ENCODE measurements around the gene TASP1. TPM values are rescaled to one million over a fixed set of nuclear protein-coding genes. Genes with fewer than 3 reads are reported as not detected.
"Not testable (repeated sequence)": the region's sequence is repeated elsewhere in the genome, so short reads cannot be mapped to it uniquely, and the experiment has no call there.

Gene TASP1, protein sequence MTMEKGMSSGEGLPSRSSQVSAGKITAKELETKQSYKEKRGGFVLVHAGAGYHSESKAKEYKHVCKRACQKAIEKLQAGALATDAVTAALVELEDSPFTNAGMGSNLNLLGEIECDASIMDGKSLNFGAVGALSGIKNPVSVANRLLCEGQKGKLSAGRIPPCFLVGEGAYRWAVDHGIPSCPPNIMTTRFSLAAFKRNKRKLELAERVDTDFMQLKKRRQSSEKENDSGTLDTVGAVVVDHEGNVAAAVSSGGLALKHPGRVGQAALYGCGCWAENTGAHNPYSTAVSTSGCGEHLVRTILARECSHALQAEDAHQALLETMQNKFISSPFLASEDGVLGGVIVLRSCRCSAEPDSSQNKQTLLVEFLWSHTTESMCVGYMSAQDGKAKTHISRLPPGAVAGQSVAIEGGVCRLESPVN
- 5.3 and 9.2 TPM in 2 replicates for total RNA-seq (2014; rRNA removed; shearing (Covaris generic))

DNA sequence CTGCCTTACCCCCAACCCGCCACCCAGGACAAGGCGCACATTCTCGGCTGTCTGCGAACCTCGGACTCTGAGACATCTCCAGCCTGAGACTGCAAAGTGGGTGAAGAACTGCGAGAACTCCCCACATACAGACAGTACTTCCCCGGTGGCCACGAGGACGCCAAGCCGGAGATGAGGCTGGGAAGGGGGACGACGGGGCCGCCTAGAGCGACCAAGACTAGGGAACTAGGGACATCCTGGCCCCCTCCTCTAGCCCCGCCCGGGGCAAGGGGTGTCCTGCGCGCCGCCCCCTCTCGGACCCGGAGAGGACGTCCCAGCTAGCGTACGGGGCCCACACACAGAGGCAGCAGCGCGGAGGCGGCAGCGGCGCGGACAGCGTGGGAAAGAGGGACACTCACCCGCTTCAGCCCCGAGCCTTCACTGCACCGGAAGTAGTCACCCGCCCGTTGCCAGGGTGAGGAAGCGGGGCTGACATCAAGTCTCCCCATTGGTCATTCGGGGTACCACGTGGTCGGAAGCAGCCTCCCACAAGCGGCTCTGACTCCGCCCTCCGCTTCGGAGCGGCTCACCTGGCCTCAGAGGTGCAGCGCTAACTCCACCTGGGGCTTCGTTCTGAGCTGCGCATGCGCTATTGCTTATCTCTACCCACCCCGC, at the start of gene TASP1:
Gene TASP1 (minus strand): TSS at position 437 of the 654 bp plus-strand sequence. CDS start 8,854 bp downstream, outside the sequence.
- in situ Hi-C loops (cut with HindIII; ENCODE audit: low sequenced_read_pairs) = no loop called here
- DNase-seq (ENCODE audit: low spot score) = peak; percentile 96

DNA sequence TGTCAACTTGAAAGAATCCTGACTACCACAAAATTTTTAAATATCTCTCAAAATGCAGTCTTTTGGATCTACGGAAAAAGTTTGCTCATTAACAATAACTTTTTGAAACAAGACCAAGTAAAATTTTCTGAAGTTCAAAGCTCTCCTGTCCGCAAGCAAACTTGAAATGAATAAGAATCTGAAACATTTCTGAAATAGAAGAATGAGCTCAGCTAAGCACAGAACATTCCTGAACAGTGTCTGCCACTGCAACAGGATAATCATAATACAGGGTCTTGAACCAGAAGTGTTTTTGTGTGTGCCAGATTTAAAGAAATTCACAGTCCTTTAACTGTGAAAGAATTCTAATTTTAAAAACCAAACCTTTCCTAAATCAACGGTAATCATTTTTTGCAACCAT, 49.1 kb upstream of the TASP1 start:
- in situ Hi-C loops (cut with HindIII; ENCODE audit: low sequenced_read_pairs) = no loop called here
- DNase-seq (ENCODE audit: low spot score) = no peak

DNA sequence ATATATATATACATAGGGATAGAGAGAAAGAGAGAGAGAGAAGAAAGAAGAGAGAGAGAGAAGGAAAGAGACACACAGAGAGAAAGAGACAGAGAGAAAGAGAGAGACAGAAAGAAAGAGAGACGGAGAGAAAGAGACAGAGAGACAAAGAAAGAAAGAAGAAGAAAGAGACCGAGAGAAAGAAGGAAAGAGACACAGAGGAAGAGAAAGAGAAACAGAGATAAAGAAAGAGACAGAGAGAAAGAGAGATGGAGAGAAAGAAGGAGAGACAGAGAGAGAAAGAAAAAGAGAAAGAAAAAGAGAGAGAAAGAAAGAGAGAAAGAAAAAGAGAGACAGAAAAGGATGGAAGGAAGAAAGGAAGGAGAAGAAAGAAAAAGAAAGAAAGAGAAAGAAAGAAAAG, 46.9 kb upstream of the TASP1 start:
- in situ Hi-C loops (cut with HindIII; ENCODE audit: low sequenced_read_pairs) = no loop called here
- DNase-seq (ENCODE audit: low spot score) = no peak

DNA sequence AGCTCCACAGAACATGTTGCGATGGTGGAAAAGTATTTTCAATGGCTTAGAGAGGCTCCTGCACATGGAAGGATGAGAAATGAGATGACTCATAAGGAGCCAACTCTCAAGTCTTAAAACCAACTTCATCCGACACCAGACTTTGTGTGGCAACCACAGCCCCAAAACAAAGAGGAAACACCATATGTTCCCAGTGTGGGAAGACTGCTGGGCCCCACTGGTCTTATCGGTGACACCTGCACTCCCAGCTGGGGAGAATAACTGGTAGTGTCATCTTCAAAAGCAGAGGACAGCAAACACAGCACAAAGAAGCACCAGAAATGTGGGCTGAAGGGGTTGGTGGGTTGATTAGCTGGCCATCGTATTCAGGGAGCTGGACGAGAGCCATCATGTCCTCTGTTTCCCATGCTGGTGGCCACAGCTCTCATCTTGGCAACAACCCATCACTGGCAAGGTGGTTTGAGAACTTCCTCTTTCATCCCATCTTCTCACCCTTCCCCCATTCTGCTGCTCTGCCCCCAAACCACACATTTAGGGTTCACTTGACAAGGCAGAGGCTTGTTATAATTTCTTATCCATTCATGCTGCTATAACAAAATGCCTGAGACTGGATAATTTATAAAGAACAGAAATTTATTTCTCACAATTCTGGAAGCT, 46.0 kb upstream of the TASP1 start:
- in situ Hi-C loops (cut with HindIII; ENCODE audit: low sequenced_read_pairs) = no loop called here
- DNase-seq (ENCODE audit: low spot score) = no peak

DNA sequence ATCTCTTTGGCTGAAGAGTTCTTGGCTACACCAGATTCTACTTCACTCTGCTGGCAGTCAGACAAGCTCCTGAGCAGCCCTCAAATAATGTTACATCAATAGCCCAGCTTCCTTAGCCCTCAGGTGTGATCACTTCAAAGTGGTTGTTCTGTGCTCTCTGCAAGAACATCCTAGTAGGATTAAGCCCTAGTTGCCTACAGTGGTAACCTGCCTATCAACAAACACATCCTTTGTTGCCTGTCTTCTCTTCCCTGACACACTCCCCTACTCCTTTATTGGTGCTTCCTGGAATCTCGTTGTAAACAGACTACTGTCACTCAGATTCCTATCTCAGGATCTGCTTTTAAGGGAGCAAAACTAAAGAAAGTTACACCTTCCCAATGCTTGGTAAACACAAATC, 45.1 kb upstream of the TASP1 start:
- in situ Hi-C loops (cut with HindIII; ENCODE audit: low sequenced_read_pairs) = no loop called here
- no peak for DNase-seq (ENCODE audit: low spot score)

DNA sequence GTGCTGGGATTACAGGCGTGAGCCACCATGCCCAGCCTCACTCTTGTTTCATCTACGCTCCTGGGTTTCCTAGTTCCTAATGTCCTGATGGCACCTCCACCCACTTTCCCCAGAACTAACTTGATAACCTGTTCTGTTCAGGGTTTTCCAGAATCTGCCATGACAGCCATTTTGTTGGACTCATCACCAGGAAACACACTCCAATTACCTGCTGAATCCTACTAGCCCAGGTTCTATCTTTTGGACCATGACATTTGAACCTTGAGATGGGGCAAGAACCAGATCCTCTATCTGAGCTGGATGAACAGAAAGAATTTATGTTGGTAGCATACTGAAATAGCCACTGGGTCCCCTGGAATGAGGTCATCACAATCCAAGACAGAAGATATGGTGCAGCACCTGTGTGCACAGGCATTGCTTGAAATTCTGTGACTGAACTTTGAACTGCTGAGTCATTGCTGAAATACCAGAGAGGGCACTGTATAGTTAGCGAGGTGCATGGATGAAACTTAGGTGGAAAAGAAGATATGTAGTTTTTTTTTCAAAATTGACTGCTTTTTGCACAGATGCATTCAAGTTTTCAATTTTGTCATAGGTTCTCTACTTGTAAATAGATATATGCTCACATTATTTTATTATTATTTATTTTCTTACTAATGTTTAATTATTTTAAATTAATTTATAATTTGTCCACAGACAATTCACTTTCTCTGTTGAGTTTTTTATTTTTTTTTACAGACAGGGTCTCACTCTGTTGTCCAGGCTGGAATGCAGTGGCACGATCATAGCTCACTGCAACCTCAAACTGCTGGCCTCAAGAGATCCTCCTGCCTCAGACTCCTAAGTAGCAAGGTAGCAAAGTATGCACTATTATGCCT, 42.8 kb upstream of the TASP1 start:
- in situ Hi-C loops (cut with HindIII; ENCODE audit: low sequenced_read_pairs) = no loop called here
- no peak for DNase-seq (ENCODE audit: low spot score)

DNA sequence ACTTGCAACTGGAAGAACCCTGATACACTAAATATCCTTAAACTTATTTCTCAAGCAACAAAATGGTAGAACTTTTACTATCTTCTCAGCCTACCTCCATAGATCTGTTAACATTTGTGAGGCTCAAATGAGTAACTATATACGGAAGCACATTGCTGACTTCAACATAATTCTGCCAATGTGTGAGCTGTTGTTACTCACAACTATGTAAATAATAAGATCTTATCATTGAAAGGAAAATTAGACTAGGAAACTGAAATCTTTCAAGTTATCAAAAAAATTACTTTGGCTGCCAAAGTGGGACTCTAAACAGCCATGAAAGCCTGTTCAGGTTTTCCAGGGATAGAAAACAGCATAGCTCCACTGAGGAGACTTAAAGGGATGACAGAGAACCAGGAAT, 40.2 kb upstream of the TASP1 start:
- in situ Hi-C loops (cut with HindIII; ENCODE audit: low sequenced_read_pairs) = no loop called here
- no peak for DNase-seq (ENCODE audit: low spot score)

DNA sequence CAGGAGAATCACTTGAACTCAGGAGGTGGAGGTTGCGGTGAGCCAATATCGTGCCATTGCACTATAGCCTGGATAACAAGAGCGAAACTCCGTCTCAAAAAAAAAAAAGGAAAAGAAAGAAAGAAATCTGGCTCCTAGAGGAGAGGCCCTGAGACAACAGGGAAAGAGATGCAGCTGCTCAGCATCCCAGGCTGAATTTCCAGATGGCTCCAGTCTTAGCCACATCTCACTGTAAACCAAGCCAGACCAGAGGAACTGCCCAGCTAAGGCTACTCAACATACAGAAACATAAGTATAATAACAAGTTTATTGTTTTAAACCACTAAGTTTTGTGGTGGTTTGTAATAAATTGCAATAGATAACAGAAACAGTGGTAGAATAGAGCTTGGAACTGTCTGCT, 38.5 kb upstream of the TASP1 start:
- in situ Hi-C loops (cut with HindIII; ENCODE audit: low sequenced_read_pairs) = no loop called here
- DNase-seq (ENCODE audit: low spot score) = no peak

DNA sequence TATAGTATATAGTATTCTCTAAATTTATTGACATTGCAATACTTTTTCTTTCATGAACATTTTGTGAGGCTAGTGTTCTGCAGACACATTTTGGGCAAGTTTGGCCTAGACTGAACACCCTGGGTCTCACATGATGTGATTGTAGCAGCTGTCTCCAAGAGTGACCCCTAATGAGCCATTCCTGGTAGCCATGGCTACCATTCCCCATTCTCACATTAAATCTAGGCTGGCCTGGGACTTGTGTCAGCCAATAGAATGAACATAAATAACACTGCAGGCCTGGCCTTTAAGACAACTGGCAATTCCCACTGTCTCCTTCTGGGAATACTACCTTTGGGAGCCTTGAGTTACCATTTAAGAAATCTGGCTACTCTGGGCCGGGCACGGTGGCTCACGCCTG, 38.0 kb upstream of the TASP1 start:
- in situ Hi-C loops (cut with HindIII; ENCODE audit: low sequenced_read_pairs) = no loop called here
- DNase-seq (ENCODE audit: low spot score) = no peak

DNA sequence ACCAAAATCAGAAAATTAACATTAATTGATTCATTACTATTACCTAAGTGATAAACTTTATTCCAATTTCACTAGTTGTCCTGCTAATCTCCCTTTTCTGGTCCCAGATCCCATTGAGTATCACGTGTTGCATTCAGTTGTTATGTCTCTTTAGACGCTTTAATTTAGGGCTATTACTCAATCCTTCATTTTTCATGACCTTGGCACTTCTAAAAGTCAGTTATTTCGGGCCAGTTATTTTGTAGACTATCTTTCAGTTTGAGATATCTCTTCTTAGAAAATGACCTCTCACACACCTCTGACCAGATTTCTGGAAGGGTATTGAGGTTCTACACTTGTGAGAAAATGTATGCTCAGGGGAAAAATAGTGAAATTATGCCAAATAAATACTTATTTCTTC, 34.0 kb upstream of the TASP1 start:
- in situ Hi-C loops (cut with HindIII; ENCODE audit: low sequenced_read_pairs) = no loop called here

DNA sequence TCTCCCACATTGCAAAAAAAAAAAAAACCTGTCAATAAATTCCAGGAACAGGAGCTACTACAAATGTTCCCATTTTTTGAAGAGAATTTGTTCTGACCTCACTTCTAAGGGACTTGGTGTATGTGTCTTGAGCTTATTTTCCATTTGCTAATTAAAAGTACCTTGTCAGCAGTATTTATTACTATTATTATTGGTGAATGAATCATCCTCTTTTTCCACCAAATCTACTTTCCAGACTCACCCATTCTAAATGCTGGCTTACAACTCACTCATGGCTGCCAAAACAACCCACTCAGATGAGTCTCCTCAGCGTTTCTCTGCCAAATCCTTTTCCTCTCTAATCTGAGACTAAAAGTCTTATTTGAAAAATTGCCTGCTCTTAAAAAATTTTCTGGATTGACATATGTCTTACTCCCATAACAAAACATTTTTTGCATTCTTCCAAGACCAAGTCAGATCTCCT, 33.2 kb upstream of the TASP1 start:
- in situ Hi-C loops (cut with HindIII; ENCODE audit: low sequenced_read_pairs) = no loop called here
- DNase-seq (ENCODE audit: low spot score) = no peak

More for the DNA sequence above, 34.0 kb upstream of the TASP1 start:
- DNase-seq (ENCODE audit: low spot score) = no peak

DNA sequence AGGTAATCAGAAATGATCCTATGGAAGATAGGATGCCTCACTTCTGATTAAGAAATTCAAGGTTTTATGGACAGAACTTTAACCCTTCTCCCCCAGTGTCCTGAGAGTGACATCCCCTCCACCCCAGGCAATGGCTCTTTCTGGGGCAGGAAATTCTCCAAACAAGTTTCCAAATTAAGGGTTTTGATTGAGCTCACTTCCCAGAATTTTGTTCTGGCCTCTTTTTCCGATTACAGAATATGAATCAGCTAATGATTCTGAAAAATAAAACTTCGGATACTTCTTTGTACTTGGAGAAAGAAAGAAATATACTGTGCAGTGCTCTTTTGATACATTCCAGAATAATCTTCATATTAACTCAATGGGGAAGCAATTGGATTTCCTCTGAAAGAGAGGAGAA, 32.8 kb upstream of the TASP1 start:
- in situ Hi-C loops (cut with HindIII; ENCODE audit: low sequenced_read_pairs) = no loop called here
- DNase-seq (ENCODE audit: low spot score) = no peak

DNA sequence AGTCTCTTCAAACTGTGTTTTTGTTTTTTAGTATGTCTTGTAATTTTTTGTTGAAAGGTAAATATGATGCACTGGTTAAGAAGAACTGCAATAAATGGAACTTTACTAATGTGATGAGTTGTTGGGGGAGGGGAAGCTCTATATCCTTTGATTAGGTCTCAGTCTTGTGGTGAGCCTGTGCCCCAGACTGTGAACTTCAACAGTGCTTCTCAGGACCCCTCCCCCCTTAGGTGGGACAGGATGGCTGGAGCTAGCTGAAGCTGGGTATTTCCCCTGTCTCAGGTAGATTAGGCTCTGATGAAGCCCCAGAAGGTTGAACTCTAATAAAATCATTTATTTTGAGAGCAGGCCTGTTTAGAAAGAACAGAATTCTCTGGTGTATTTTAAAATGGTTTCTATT, 31.4 kb upstream of the TASP1 start:
- in situ Hi-C loops (cut with HindIII; ENCODE audit: low sequenced_read_pairs) = no loop called here
- DNase-seq (ENCODE audit: low spot score) = no peak

DNA sequence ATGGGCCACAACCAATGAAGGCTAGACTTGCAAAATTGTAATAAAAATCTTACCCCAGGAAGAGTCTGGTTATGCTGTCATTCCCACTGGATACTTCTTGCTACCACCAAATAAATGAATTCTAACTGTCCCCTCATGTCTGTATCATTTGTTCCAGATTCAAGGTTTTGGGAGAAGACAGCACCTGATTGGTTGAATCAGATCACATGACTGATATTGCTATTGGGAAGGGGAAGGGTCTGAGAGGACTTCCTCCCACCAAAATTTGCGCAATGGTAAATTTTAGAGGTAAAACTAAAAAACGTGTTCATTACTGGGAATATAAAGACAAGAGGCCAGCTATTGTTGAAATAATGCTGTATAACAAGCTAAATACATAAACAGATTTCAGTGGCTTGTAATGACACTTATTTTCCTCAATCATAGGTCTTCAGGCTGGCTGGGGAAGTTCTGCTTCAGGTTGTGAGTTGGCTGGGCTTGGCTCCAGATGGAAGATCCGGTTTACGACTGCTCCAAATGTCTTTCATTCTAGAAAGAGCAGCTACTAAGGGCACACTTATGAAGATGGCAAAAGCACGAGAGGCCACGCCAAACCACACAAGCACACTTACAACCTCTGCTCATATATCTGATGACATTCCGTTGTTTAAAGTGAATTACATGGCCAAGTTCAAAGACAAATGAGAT, 27.1 kb upstream of the TASP1 start:
- in situ Hi-C loops (cut with HindIII; ENCODE audit: low sequenced_read_pairs) = no loop called here
- no peak for DNase-seq (ENCODE audit: low spot score)

DNA sequence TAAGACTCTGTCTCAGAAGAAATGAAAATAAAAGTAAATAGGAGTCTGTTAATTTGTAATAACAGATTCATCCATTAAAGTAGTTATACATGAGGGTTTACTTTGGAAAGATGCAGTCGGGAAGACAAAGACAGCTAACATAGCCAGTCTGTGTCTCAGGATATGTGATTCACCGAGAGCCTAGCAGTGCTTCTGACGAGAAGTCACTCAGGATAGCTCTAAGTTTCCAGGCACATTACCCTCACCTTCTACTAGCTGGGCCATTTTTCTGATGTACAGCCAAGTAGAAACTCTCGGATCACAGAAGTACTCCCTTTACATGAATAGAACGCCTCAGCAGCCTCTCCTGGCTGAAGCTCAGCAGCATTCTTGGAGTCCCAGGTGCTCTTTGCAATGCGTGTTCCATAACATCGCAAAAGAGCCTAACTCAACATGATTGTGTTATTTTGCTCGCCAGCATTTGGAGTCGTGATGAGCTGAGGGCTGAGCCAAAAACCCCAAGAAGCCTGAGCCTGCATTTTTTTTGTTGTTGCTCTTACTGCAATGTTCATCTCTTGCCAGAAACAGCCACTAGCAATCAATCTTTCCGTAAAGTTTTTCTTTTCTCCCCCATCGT, 22.4 kb upstream of the TASP1 start:
- in situ Hi-C loops (cut with HindIII; ENCODE audit: low sequenced_read_pairs) = no loop called here
- DNase-seq (ENCODE audit: low spot score) = no peak

DNA sequence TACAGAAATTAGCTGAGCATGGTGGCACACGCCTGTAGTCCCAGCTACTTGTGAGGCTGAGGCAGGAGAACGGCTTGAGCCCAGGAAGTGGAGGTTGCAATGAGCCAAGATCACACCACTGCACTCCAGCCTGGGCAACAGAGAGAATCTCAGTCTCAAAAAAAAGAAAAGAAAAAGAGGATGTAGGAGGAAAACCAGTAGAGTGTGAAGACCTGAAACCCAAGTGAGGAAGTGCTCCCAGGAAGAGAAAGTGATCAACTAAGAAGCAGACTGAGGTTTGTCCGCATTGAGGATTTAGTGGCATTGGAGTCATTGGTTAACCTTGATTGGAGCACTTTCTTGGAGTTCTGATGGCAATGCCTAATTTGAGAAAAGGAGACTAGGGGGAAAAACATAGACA, 20.6 kb upstream of the TASP1 start:
- no peak for DNase-seq (ENCODE audit: low spot score)
- in situ Hi-C loops (cut with HindIII; ENCODE audit: low sequenced_read_pairs) = no loop called here

DNA sequence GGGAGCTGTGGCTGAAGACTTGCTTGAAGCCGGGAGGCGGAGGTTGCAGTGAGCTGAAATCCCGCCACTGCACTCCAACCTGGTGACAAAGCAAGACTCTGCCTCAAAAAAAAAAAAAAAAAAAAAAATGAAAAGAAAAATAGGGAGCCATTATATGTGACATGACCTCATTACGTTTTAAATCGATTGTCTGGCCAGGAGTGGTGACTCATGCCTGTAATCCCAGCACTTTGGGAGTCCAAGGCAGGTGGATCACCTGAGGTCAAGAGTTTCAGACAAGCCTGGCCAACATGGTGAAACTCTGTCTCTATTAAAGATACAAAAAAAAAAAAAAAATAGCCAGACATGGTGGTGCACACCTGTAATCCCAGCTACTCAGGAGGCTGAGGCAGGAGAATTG, 19.3 kb upstream of the TASP1 start:
- DNase-seq (ENCODE audit: low spot score); in situ Hi-C loops (cut with HindIII; ENCODE audit: low sequenced_read_pairs): not testable (repeated sequence)

DNA sequence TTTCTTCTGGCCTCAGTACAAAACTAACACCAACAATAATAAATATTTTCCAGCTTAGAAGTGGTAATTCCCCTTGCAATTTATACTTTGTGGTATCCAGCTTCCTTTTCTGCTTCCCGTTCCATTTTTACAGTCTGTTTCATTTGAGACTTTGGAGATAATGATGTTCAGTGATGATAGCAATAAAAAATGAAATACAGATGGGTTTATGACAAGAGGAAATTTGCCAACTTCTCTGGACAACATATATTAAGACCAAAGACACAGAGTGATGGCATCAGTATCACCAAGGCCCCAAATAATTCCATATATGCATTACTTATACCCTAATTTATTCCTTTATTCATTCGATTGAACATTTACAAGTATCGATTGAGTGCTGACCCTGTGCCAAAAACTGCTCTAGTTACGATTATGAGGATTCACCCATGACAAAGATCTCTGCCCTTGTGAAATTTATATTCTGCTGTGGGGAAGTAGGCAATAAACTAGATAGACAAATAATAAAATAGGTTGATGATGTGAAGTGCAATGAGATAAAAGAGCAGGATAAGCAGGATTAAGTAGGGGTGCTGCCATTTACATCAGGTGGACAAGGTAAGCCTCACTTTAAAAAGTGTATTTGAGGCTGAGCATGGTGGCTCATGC, 18.1 kb upstream of the TASP1 start:
- DNase-seq (ENCODE audit: low spot score) = no peak
- in situ Hi-C loops (cut with HindIII; ENCODE audit: low sequenced_read_pairs) = no loop called here
